Measurements from ENCODE around the gene LYVE1. TPM values are rescaled to one million over a fixed set of nuclear protein-coding genes. Genes with fewer than 3 reads are reported as not detected.

The LYVE1 gene
- total and polyA plus RNA-seq, 2 of the 13 experiments (the other 11 are each of a cell fraction or from before 2014, with no cell fraction given) = 1.2 to 1.4 TPM

DNA sequence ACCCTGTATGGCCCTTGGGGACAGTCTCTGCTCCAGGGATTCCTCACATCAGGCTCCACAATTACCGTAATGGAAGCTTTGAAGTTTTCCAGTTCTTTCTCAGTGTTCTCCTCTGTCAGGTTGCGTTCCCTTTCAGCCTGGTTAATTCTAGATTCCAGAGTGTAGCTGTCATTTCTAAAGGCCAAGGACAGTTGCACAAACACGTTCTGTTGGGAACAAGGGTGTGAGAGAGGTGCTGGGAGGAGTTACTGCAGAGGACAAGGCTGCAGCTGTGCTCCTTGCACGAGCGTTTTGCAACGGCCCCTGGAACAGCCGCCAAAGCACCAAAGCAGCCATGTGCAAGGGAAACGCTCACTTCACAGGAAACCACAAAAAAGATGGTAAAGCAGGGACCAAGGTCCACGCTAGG, 35.9 kb upstream of the LYVE1 start (continued):
- TF ChIP-seq EP300 (IDR thresholded peaks at IDR 0.05; ENCODE audit: low read depth in 2 of 2, low read length in 2 of 2) (peak; percentile 45 to 46; a peak in 2 of 4 replicates), EP300 (CRISPR knock-in tag; IDR thresholded peaks at IDR 0.05; ENCODE audit: borderline replicate concordance) (peak; percentile 56; the same call in 1 of the 2 replicates), GATAD2A (CRISPR knock-in tag; IDR thresholded peaks at IDR 0.05) (peak; percentile 65; the same call in 1 of the 2 replicates), EED (CRISPR knock-in tag; IDR thresholded peaks at IDR 0.05) (no peak), SAP130 (CRISPR knock-in tag; IDR thresholded peaks at IDR 0.05; ENCODE audit: low read depth) (peak; percentile 83), CHD2 (IDR thresholded peaks at IDR 0.05; ENCODE audit: low read depth, low read length) (no peak), HNF4G (IDR thresholded peaks at IDR 0.05; ENCODE audit: borderline replicate concordance, low read depth, low read length) (no peak), HNF4G (CRISPR knock-in tag; IDR thresholded peaks at IDR 0.05; ENCODE audit: borderline replicate concordance, low read depth) (peak; percentile 21; the same call in 1 of the 2 replicates), MEIS1 (CRISPR knock-in tag; IDR thresholded peaks at IDR 0.05; ENCODE audit: borderline replicate concordance) (0 out of 2 replicates have a peak, but pooled peaks have one; percentile 34), SOX6 (IDR thresholded peaks at IDR 0.05) (no peak), SOX6 (CRISPR knock-in tag; IDR thresholded peaks at IDR 0.05) (peak; percentile 72), NCOR1 (IDR thresholded peaks at IDR 0.05; ENCODE audit: borderline replicate concordance, low read length) (peak; percentile 20; the same call in 1 of the 2 replicates), DPF2 (CRISPR knock-in tag; IDR thresholded peaks at IDR 0.05; ENCODE audit: borderline replicate concordance, low read depth) (0 out of 2 replicates have a peak, but pooled peaks have one; percentile 27), ZBTB21 (CRISPR knock-in tag; IDR thresholded peaks at IDR 0.05) (no peak), ZMYM2 (CRISPR knock-in tag; IDR thresholded peaks at IDR 0.05) (peak; percentile 58; the same call in 1 of the 2 replicates), AHR (CRISPR knock-in tag; IDR thresholded peaks at IDR 0.05) (no peak), RXRB (CRISPR knock-in tag; IDR thresholded peaks at IDR 0.05; ENCODE audit: borderline replicate concordance) (peak; percentile 30; the same call in 1 of the 2 replicates), ZNF382 (CRISPR knock-in tag; IDR thresholded peaks at IDR 0.05; ENCODE audit: borderline replicate concordance) (no peak)
- TF ChIP-seq, protein P1, sequence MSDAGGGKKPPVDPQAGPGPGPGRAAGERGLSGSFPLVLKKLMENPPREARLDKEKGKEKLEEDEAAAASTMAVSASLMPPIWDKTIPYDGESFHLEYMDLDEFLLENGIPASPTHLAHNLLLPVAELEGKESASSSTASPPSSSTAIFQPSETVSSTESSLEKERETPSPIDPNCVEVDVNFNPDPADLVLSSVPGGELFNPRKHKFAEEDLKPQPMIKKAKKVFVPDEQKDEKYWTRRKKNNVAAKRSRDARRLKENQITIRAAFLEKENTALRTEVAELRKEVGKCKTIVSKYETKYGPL (CRISPR knock-in tag; IDR thresholded peaks at IDR 0.05) = no peak
- TF ChIP-seq, protein P2, sequence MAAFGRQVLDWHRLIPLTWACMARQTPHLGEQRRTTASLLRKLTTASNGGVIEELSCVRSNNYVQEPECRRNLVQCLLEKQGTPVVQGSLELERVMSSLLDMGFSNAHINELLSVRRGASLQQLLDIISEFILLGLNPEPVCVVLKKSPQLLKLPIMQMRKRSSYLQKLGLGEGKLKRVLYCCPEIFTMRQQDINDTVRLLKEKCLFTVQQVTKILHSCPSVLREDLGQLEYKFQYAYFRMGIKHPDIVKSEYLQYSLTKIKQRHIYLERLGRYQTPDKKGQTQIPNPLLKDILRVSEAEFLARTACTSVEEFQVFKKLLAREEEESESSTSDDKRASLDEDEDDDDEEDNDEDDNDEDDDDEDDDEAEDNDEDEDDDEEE (CRISPR knock-in tag; IDR thresholded peaks at IDR 0.05) = no peak
- TF ChIP-seq, protein P3, sequence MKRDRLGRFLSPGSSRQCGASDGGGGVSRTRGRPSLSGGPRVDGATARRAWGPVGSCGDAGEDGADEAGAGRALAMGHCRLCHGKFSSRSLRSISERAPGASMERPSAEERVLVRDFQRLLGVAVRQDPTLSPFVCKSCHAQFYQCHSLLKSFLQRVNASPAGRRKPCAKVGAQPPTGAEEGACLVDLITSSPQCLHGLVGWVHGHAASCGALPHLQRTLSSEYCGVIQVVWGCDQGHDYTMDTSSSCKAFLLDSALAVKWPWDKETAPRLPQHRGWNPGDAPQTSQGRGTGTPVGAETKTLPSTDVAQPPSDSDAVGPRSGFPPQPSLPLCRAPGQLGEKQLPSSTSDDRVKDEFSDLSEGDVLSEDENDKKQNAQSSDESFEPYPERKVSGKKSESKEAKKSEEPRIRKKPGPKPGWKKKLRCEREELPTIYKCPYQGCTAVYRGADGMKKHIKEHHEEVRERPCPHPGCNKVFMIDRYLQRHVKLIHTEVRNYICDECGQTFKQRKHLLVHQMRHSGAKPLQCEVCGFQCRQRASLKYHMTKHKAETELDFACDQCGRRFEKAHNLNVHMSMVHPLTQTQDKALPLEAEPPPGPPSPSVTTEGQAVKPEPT (CRISPR knock-in tag; IDR thresholded peaks at IDR 0.05; ENCODE audit: low read depth) = no peak
- TF ChIP-seq, protein P4, sequence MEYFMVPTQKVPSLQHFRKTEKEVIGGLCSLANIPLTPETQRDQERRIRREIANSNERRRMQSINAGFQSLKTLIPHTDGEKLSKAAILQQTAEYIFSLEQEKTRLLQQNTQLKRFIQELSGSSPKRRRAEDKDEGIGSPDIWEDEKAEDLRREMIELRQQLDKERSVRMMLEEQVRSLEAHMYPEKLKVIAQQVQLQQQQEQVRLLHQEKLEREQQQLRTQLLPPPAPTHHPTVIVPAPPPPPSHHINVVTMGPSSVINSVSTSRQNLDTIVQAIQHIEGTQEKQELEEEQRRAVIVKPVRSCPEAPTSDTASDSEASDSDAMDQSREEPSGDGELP (IDR thresholded peaks at IDR 0.05; ENCODE audit: borderline replicate concordance, low read depth) = peak; percentile 69; the same call in 1 of the 2 replicates
- TF ChIP-seq, protein P5, sequence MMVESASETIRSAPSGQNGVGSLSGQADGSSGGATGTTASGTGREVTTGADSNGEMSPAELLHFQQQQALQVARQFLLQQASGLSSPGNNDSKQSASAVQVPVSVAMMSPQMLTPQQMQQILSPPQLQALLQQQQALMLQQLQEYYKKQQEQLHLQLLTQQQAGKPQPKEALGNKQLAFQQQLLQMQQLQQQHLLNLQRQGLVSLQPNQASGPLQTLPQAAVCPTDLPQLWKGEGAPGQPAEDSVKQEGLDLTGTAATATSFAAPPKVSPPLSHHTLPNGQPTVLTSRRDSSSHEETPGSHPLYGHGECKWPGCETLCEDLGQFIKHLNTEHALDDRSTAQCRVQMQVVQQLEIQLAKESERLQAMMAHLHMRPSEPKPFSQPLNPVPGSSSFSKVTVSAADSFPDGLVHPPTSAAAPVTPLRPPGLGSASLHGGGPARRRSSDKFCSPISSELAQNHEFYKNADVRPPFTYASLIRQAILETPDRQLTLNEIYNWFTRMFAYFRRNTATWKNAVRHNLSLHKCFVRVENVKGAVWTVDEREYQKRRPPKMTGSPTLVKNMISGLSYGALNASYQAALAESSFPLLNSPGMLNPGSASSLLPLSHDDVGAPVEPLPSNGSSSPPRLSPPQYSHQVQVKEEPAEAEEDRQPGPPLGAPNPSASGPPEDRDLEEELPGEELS (CRISPR knock-in tag; IDR thresholded peaks at IDR 0.05) = peak; percentile 66; the same call in 1 of the 2 replicates
- TF ChIP-seq, protein P6, sequence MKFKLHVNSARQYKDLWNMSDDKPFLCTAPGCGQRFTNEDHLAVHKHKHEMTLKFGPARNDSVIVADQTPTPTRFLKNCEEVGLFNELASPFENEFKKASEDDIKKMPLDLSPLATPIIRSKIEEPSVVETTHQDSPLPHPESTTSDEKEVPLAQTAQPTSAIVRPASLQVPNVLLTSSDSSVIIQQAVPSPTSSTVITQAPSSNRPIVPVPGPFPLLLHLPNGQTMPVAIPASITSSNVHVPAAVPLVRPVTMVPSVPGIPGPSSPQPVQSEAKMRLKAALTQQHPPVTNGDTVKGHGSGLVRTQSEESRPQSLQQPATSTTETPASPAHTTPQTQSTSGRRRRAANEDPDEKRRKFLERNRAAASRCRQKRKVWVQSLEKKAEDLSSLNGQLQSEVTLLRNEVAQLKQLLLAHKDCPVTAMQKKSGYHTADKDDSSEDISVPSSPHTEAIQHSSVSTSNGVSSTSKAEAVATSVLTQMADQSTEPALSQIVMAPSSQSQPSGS (CRISPR knock-in tag; IDR thresholded peaks at IDR 0.05) = peak; percentile 55; the same call in 1 of the 2 replicates

Measured in HepG2 (cell line).